DMS153 (cell line): ENCODE measurements around the gene CYBRD1.
"Not testable (repeated sequence)": the region's sequence is repeated elsewhere in the genome, so short reads cannot be mapped to it uniquely, and the experiment has no call there.

Experiments used
- DNase-seq: peaks from one replicate; lab custom pipeline; 2025; lab: John Stamatoyannopoulos, UW

Gene CYBRD1, protein sequence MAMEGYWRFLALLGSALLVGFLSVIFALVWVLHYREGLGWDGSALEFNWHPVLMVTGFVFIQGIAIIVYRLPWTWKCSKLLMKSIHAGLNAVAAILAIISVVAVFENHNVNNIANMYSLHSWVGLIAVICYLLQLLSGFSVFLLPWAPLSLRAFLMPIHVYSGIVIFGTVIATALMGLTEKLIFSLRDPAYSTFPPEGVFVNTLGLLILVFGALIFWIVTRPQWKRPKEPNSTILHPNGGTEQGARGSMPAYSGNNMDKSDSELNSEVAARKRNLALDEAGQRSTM

DNA sequence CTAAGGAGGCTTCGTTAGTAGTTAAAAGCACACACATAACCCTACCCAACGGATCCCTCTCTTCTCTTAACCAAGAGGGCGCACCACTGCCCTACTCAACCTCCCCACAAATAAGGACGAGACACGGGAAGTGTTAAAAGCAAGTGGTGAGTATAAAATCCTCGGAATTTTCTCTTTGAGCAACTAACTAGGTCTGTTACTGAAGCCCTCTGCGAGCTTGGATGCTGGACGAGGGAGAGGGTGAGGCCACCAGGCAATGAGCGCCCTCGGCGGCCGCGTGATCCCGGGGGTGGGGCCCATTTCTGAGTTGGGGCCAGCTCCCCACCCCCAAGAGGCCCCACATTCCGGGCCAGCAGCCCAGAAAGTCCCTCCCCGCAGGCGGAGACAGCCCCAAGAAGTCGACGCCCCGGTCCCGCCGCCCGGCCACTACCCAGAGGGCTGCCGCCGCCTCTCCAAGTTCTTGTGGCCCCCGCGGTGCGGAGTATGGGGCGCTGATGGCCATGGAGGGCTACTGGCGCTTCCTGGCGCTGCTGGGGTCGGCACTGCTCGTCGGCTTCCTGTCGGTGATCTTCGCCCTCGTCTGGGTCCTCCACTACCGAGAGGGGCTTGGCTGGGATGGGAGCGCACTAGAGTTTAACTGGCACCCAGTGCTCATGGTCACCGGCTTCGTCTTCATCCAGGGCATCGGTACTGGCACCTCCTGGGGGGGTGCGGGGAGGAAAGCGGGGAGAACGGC, at the start of gene CYBRD1:
Gene CYBRD1, plus strand, starts transcription at position 423 of the 736 bp plus-strand sequence. Its CDS starts 72 bp downstream, at position 495.
- DNase-seq: no peak

DNA sequence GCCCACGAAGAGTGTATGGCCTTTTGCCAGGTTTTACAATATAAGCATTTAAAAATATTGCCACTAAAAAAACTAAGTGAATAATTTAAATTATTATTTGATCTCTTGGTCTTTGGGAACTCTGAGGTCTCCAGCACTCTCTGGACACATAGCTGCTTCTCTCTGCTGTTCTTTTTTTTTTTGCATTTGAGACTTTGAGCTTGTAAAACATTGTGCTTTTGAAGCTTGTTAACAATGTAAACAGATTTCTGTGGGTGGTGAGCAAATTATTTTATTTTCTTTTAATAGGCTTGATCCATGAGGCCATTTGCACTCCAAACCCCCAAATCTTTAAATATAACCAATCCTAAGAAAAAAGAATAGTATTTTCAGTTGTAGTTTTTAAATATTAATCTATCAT, 46.3 kb upstream of the CYBRD1 start:
- DNase-seq: no peak

DNA sequence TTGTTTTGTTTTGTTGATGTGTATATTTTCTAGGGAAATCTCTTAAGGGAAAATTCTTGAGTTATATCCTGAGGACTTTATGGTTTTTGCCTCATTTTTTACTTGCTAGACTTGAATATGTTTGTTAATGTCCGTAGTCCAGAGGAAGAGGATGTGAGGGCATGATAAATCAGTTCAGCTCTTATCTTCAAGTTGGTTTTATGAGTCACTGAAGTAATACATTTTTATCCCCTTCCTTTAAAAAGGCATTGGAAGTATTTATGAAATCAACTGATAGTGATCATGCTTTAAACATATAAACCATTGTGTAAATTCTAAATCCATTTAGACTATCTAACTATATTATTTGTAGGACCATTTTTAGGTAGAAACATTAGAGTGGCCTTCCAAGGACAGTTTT, 43.9 kb upstream of the CYBRD1 start:
- DNase-seq: no peak

DNA sequence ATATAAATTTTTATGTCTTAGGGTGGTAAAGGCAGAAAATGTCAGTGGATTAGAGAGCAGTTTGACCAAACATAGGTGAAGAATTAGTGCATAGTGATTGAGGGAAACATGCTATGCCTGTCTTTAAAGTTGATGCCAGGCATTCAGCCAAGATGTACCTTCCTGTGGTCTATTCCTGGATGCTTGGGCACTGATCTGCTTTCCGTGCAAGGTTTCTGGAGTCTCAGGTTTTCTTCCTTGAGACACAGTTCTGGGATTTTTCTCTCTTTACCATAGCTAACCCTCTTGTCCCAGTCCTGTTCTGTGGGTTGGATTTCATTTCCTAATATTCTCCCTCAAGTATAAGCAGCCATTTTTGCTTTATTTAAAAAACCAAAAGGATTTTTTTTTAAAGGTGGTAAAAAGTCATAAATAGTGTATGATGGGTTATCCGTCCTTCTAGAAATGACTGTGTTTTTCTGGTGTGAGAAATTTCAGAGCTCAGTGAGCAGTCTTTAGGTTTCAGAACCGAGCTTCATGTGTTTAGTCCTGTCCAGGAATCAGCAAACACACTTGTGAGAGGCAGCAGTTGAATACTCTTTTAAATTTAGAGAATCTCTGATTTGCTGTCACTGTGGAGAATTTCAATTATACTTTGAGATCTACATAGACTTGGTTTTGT, 43.0 kb upstream of the CYBRD1 start:
- DNase-seq: no peak

DNA sequence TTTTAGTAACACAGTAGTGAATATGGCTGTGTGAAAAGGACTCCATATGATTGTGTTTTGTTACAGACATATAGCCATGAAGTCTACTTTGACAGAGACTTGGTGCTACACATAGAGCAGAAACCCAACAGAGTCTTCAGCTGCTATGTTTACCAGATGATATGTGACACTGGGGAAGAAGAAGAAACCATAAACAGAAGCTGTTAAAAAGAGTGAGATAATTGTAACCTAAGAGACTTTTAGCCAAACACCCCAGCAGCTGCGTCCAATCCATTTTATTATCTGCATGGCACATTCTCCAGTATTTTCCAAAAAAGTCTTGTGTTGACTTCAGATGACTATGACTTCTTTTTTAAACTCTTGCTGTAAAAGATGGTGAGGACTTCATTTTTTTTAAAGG, 41.4 kb upstream of the CYBRD1 start:
- DNase-seq: no peak

DNA sequence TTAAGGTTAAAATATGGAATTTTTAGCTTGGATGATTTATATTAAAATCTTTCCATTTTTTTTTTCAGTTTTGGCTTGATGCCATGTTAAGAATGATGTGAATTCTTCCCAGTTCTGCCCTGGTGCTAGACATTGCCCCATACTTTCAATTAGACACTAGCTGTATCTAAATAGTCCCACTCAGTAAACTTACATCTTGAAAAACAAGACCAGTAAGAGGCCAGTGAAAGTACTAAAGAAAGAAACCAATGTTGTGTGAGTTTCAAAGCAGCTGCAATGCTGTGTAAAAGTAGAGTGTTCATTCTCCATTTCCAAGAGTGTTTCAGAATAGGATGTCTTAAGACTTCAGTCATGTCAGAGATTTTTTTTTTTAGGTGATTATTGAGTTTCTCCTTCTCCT, 40.0 kb upstream of the CYBRD1 start:
- no peak for DNase-seq

DNA sequence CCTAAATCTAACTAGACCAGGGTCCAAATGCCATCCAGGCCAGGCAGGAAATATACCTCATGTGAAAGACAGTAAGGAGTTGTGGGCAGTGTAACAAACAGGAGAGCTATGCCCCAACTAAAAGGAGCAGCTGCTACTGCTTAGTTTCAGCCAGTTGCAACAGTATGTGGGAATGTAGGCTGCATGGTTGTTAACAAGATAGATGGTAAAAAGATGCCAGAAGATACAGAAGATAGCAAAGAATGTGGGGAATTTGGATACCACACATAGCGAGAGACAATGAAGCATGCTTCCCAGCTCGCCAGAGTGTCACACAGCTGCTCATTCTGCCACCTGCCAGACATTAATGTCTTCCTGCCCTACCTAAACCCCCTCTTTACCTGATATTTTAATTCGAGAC, 39.4 kb upstream of the CYBRD1 start:
- no peak for DNase-seq

DNA sequence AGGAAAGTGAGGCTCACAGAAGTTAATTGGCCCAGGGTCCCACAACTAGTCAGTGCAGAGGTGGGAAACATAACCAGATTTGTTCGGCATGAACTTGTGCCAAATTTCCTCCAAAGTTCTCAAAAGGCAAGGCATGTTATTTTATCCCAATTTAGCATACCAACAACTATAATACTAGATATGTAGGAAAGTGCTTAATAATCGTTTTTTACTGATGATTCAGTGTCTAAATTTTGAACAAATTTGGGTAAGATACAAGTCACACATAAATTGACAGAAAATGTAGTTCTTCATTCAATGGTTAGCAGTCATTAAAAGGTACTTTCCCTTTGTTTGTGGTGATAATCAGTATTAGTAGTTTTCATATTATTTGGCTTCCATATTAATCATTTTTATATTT, 38.5 kb upstream of the CYBRD1 start:
- DNase-seq: no peak

DNA sequence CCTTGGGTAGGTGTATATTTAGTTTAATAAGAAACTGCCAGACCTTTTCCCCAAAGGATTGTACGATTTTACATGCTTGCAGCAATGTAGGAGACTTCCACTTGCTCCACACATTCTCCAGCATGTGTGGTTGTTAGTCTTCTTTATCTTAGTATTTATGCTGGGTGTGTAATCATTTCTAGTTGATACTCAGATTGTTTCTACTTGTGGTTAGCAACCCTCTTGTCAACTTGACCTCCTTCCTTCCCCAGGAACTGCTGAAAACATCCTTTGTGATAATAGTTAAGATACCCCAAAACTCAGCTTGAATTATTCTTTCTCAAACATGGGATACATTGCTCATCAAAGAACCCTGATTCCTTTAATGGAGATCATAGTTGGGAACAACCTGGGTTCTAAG, 37.2 kb upstream of the CYBRD1 start:
- no peak for DNase-seq

DNA sequence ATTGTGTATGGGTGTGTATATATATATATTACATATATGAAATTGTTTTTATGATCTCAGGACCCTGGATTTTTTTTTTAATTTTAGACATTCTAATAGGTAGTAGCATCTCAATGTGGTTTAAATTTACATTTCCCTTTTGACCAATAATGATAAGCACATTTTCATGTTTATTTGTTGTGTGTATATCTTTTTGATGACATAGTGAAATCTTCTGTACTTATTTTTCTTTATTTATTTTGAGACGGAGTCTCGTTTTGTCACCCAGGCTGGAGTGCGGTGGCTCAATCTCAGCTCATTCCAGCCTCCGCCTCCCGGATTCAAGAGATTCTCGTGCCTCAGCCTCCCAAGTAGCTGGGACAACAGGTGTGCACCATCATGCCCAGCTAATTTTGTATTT, 35.1 kb upstream of the CYBRD1 start:
- DNase-seq: no peak

DNA sequence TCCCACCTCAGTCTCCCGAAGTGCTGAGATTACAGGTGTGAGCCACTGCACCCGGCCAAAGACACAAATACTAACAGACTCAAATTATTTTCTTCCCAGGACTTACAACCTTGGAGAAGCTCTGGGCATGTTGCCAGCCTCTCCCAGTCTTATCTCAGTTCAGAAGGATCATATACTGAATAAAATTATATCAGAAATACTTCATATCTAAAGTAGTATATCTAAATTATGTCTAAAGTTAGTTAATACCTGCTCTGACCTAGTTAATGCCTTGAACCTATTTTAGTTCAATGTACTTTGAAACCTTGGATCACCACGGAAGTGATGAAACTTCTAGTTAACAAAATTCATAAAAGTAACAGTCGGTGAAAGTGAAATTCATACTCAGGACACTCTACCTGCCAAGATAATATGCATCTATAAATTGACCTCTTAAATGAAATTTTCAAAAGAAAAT, 34.4 kb upstream of the CYBRD1 start:
- DNase-seq: no peak

DNA sequence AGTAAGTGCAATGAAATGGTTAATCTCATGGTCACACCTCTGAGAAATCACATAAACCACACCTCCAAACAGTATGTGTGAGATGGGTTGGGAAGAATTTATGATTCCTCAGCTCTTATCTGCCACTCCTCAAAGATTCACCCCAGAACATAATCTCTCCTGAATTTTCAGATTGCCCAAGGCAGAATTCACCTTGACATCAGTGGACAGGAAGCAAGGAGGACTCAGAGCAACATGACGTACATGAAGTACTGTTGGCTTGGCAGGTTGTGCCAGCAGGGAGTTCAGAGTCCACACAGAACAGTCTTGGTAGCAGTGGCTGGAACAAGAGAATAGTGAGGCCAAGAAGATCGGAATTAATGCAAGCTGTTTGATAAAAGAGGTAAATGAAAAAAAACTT, 31.7 kb upstream of the CYBRD1 start:
- DNase-seq: no peak

DNA sequence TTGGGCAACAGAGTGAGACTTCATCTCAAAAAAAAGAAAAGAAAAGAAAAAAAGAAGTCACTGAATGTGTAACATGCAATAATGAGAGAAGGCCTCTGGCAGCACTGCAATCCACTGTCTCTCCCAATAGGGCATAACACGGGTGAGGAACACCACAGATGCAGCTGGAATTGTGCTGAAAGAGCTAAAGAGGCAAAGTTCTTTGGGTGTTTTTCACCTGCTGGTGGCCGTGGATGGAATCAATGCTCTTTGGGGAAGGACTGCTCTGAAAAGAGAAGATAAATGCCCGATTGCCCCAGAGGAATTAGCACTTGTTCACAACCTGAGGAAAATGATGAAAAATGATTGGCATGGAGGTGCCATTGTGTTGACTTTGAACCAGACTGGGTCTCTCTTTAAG, 31.0 kb upstream of the CYBRD1 start:
- DNase-seq: no peak

DNA sequence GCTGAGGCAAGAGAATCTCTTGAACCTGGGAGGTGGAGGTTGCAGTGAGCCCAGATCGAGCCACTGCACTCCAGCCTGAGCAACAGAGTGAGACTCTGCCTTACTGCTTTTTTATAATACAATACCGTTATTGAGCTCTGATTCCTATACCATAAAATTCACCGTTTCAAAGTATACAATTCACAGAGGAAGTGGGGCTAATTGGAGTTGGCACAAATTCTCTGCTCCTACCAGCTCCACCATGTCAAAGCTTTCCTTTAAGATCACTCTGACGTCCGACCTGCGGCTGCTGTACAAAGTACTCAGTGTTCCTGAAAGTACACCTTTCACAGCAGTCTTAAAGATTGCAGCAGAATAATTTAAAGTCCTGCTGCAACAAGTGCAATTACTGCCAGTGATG, 29.6 kb upstream of the CYBRD1 start:
- no peak for DNase-seq

DNA sequence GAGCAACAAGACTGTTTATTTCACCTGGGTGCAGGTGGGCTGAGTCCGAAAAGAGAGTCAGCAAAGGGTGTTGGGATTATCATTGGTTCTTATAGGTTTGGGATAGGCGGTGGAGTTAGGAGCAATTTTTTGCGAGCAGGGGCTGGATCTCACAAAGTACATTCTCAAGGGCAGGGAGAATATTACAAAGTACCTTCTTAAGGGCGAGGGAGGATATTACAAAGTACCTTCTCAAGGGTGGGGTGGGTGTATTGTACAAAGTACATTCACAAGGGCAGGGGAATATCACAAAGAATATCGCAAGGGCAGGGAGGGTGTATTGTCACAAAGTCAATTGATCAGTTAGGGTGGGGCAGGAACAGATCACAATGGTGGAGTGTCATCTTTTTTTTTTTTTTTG, 24.6 kb upstream of the CYBRD1 start:
- not testable (repeated sequence) for DNase-seq

DNA sequence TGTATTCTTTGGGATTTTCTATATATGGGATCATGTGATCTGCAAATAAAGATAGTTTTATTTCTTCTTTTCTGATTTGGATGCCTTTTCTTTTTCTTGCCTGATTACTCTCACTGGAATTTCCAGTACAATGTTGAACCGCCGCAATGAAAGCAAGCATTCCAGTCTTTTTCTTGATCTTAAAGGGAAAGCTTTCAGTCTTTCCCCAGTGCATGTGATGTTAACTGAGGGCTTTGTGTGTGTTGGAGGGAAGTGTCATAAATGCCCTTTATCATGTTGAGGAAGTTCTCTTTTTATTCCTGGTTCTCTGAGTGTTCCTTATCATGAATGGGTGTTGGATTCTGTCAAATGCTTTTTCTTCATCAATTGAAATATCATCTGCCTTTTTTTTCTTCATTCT, 16.9 kb upstream of the CYBRD1 start:
- no peak for DNase-seq

DNA sequence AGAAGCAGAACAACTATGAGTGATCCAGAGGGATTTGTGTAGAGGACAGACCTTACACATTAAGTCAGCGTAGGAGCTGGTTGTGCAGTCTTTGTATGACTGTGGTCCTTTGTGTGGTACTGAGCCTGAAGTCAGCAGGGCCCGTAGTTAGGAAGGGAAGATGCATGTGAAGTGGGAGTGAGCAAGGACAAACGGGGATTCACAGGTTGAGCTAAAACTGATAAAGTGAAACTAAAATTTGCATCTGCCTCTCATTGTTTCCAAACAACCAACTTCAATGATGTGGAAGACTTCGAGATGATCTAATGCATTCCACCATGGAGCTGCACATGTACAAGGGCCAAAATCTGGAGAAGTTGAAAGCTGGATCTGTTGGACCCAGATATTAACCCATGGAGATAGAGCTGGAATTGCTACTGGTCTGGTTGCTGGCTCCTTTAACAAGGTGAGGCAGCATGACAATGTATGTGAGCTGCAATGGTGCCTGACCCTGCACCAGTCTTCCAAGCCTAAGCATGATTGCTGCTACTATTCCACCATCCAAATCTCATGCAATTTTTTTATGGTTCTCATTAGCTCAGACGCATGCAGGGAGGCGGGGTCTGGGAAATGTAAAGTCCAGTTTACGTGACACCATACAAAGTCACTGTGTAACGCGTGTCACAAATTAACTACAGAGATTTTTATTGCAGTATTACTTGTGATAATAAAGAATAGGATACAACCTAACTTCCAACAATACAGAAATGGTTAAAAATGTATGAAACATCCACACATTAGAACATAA, 12.1 kb upstream of the CYBRD1 start:
- DNase-seq: no peak

DNA sequence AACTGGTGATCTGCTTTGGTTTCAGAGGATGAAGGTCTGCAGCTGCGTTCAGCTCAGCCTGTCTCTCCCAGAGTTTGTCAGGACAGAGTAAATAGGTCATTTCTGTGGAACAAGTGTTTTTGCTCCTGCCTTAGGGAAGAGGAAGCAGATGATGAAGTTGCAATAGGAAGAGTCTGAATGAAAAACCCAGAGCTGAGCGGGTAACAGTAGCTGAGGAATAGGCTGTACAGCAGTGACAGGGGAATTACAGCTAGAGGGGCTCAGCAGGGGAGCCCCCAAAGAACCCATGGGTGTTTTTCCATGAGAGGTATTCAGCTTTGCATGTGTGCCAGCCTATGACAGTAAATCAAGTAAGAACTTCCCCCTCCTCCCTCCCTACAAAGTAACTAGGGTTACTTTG, 10.3 kb upstream of the CYBRD1 start:
- DNase-seq: no peak

DNA sequence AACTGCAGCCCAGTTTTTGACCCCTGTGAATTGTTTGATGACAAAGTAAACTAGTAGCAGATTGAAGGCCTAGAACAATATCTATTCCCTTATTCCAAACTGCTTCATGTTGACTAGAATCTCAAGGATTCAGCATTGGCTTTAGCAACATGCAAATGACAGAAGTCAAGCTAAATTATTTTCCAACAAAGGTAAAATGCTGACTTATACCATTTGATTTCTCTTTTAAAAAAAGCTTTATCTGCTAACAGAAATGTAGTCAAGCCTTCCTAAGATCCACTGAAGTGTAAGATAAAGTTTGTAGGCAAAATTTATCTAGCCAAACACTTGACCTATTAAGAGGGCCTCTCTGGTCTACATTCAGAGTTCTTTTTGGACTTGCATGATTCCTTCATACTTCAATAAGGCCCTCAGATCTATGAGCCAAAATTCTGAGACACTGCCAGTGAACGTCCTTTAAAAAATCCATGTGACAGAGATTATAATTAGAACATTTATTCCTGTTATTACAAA, 9.5 kb upstream of the CYBRD1 start:
- no peak for DNase-seq

DNA sequence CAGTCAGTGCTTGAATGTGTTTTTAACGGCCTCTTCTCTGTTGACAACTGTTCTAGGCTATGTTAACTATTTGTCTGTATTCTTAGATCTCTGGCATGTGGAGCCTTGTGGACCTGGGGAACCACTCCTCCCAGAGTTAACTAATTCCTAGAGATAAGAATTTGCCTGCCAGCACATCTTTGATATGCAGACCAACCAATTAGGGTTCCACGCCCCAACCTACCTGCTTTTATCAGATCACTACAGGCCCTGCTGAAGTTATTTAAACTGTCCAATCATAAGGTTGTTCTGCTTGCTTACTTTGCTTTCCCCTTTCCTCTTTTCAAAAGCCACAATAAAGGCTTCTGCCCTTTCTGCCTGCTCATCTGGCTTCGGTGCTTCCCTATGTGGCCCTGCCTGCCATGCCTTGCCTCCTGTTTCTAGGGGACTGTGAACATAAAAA, 8.5 kb upstream of the CYBRD1 start:
- DNase-seq: no peak

DNA sequence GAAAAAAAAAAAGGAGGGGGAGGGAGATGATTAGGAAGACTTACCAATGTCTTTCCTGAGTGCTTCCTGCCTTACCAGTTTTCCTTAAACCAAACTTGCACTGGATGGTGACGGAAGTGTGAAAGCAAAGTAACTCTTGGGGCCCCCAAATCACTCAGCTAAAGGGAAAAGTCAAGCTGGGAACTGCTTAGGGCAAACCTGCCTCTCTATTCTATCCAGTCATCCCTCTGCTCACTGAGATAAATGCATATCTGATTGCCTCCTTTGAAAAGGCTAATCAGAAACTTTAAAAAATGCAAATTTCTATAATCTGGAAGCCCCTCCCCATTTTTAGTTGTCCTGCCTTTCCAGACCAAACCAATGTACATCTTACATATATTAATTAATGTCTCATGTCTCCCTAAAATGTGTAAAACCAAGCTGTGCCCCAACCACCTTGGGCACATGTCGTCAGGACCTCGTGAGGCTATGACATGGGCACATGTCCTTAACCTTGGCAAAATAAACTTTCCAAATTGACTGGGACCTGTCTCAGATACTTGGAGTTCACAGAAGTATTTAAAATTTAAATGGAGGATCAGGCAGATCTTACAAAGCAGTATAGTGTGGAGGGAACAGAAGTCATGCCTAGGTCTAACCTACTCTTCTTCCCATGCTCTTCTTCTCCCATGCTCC, 7.2 kb upstream of the CYBRD1 start:
- no peak for DNase-seq
